ENCODE results near the gene SCAI.

Gene SCAI

DNA sequence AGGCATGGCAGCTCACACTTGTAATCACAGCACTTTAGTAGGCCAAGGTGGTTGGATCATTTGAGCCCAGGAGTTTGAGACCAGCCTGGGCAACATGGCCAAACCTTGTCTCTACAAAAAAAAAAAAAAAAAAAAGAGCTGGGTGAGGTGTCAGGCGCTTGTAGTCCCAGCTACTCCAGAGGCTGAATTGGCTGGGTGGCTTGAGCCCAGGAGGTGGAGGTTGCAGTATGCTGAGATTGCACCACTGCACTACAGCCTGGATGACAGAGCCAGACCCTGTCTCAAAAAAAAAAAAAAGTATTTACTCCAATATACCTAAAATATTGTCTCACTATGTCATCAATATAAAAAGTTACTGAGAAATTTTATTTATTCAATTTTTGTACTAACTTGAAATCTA is 2.8 kb downstream of the SCAI start:
- DNase-seq (ENCODE audit: low read depth): no peak
- TF ChIP-seq, protein P1, sequence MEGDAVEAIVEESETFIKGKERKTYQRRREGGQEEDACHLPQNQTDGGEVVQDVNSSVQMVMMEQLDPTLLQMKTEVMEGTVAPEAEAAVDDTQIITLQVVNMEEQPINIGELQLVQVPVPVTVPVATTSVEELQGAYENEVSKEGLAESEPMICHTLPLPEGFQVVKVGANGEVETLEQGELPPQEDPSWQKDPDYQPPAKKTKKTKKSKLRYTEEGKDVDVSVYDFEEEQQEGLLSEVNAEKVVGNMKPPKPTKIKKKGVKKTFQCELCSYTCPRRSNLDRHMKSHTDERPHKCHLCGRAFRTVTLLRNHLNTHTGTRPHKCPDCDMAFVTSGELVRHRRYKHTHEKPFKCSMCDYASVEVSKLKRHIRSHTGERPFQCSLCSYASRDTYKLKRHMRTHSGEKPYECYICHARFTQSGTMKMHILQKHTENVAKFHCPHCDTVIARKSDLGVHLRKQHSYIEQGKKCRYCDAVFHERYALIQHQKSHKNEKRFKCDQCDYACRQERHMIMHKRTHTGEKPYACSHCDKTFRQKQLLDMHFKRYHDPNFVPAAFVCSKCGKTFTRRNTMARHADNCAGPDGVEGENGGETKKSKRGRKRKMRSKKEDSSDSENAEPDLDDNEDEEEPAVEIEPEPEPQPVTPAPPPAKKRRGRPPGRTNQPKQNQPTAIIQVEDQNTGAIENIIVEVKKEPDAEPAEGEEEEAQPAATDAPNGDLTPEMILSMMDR (IDR thresholded peaks at IDR 0.05; ENCODE audit: control insufficient read depth, insufficient read depth, low read depth, low read length, missing control alignments): no peak
- H3K4me3 ChIP-seq (ENCODE audit: control insufficient read depth, low read depth, low read length): no peak overlapping the region

DNA sequence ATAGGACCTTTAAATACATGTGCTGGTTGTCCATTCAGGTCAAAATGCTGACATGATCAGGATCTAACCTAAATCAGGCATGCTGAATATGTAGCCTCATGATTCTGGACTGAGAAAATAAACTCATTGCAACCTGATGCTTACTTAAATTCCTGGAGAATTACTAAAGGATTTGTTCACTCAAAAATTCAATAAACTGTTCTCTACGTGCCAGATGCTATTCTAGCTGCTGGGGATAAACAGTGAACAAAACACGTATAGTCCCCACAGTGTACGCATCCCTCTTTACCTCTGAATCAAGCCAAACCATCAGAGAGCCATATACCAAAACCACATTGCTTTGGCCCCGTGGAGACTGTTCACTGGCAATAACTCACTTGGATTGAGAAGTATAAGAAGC is 6.1 kb downstream of the SCAI start:
- no peak overlapping the region for H3K4me3 ChIP-seq (ENCODE audit: control insufficient read depth, low read depth, low read length)
- DNase-seq (ENCODE audit: low read depth): peak; percentile 50
- TF ChIP-seq, protein P1 (IDR thresholded peaks at IDR 0.05; ENCODE audit: control insufficient read depth, insufficient read depth, low read depth, low read length, missing control alignments): no peak

DNA sequence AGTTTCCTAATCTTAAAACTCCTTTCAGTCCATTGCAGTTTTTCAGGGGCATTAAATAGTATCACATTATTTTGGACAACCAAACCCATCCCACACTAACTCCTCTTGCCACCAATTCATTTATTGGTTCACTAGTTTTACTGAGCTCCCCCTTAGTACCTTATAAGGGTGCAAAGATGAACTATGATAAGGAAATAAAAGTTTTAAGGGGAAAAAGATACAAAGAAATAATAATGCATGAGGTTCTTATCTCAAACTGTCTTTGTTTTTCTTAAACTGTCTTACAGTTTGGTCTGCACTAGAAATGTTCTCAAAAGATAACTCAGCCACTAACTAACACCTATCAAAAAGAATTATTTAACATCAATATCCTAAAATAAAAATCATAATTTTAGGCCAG is 8.4 kb downstream of the SCAI start:
- TF ChIP-seq, protein P1 (IDR thresholded peaks at IDR 0.05; ENCODE audit: control insufficient read depth, insufficient read depth, low read depth, low read length, missing control alignments): no peak
- H3K4me3 ChIP-seq (ENCODE audit: control insufficient read depth, low read depth, low read length): no peak overlapping the region
- DNase-seq (ENCODE audit: low read depth): no peak

DNA sequence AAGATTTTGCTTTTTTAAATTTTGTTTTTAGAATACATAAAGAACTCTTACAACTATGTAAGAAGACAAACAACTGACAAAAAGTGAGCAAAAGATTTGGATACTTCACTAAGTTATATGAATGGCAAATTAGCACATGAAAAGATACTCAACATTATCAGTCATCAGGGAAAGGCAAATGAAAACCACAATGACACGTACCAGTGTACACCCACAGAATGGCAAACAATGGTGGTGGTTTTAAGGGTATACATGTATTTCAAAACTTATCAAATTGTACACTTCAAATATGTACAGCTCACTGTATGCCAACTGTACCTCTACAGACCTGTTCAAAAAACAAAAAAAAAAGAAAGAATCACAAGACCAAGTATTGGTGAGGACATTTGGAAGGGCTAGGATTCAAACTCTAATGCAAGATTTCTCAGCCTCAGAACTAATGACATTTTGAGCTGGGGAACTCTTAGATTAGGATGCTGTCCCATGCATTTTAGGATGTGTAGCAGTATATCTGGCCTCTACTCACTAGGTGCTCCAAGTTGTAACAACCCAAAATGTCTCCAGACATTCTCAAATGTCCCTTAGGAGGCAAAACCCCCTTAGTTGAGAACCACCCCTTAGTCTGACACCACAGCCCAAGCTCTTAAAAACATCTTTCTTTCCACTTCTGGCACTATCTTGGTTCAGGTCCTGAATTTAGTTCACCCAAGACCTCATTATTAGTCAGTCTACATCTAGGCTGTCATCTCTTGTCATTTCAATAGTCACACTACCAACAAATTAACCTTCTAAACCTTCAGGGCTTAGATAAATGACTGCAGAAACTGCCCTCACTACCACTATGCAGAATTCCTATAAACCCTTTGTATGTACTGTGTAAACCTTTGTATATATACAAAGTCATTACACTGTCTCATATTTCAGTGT is 9.7 kb downstream of the SCAI start:
- H3K4me3 ChIP-seq (ENCODE audit: control insufficient read depth, low read depth, low read length): no peak overlapping the region
- DNase-seq (ENCODE audit: low read depth): no peak
- TF ChIP-seq, protein P1 (IDR thresholded peaks at IDR 0.05; ENCODE audit: control insufficient read depth, insufficient read depth, low read depth, low read length, missing control alignments): no peak

DNA sequence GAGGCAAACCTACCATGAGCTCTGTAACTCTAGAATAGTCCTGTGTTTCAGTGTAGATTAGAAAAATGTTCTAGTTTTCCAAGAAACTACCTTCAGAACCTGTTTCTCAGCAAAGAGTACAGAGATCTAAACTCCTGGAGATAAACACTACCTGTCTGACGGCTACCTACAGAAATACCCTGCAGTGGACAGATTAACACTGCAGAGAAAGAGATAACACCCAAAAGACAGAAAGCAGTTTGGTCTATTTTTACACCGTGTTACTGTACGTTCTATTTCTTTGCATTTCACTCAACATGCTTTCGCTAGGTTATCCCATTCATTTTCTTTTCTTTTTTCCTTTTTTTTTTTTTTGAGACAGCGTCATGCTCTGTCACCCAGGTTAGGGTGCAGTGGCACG is 11.6 kb downstream of the SCAI start:
- TF ChIP-seq, protein P1 (IDR thresholded peaks at IDR 0.05; ENCODE audit: control insufficient read depth, insufficient read depth, low read depth, low read length, missing control alignments): no peak
- DNase-seq (ENCODE audit: low read depth): no peak
- no peak overlapping the region for H3K4me3 ChIP-seq (ENCODE audit: control insufficient read depth, low read depth, low read length)

DNA sequence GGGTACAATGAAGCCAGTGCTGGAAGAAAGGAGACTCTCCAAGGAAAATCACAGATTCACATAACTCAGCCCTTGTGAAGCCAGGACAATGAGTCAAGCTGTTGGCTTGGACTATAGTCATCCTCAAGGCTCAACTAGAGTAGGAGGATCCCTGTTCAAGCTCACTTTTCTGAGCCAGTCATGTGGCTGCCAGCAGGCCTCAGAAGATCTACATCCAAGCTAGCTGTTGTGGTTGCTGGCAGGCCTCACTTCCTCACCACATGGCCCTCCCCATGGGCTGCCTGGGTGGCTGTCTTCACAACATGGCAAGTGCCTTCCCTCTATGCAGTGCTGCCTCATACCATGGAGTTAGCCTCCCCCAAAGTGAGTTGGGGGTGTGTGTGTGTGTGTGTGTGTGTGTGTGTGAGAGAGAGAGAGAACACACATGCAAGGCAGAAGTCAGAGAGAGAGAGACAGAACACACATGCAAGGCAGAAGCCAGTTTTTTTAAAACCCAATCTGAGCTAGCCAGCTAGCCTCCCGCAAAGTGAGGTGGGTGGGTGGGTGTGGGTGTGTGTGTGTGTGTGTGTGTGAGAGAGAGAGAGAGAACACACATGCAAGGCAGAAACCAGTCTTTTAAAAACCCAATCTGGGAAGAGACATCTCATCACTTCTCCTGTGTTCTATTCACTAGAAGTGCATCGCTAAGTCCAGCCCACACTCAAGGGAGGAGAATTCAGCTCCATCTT is 17.1 kb downstream of the SCAI start:
- H3K4me3 ChIP-seq (ENCODE audit: control insufficient read depth, low read depth, low read length): no peak overlapping the region
- TF ChIP-seq, protein P1 (IDR thresholded peaks at IDR 0.05; ENCODE audit: control insufficient read depth, insufficient read depth, low read depth, low read length, missing control alignments): no peak
- peak; percentile 99 for DNase-seq (ENCODE audit: low read depth)

Data from AG09309 (cell line).